Skeletal muscle satellite cell (primary cell): ENCODE data around the gene CEACAM5.
"Not testable (repeated sequence)": the region's sequence is repeated elsewhere in the genome, so short reads cannot be mapped to it uniquely, and the experiment has no call there.

Experiments used
- H3K27me3 ChIP-seq: 2 replicates; pipeline ENCODE4 v1.7.0; 2013; ENCODE audit warnings: low read length; ENCODE audit not compliant: control insufficient read depth, insufficient read depth
- H3K36me3 ChIP-seq: 2 replicates; pipeline ENCODE4 v1.7.0; 2013; ENCODE audit warnings: mild to moderate bottlenecking, control low read depth, low read length; ENCODE audit not compliant: insufficient read depth
- H3K4me1 ChIP-seq: 2 replicates; pipeline ENCODE4 v1.7.0; 2013; ENCODE audit warnings: low read length; ENCODE audit not compliant: control insufficient read depth, insufficient read depth
- H3K4me2 ChIP-seq: 2 replicates; pipeline ENCODE4 v1.7.0; 2013; ENCODE audit warnings: mild to moderate bottlenecking, low read length
- H3K4me3 ChIP-seq: 2 replicates; pipeline ENCODE4 v1.7.0; 2013; ENCODE audit warnings: low read length
- H3K9ac ChIP-seq: 2 replicates; pipeline ENCODE4 v1.7.0; 2013; ENCODE audit warnings: mild to moderate bottlenecking, low read depth, low read length, moderate library complexity
- H3K9me3 ChIP-seq: replicated peaks from 2 replicates; pipeline ENCODE4 v1.7.0; 2013; ENCODE audit warnings: mild to moderate bottlenecking, control low read depth, low read length

Gene CEACAM5

DNA sequence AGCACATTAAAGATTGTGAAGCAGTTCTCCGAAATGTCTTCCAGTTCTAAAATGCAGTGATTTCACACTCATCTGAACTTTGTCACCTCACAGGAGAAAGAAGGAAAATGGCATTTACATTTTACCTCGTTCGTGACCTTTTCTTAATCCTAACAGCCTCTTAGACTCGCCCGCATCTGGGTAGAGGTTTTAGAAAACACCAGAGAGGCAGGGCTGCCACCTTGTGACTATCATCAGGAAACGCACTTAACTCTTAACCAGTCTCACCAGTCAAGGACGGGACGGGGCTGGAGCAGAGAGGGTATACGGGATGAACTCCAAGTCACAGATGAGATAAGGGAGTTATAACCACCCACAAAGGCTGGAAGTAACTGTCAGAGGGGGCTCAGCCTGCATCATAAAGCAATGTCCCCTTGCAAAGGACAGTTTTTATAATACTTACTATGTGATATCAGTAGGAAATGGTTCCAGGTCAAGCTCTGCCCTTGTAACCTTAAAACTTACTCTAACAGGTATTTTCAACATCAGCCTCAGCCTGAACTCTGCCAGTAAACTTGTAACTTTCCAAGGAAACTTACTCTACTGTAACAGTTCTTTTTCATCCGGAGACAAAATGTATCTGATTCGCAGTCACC, 38.3 kb downstream of the CEACAM5 start:
- H3K9me3 ChIP-seq = no peaks in the 10 kb centered on the region
- H3K9ac ChIP-seq = no peak overlapping the region
- H3K4me1 ChIP-seq = no peaks in the 10 kb centered on the region
- H3K27me3 ChIP-seq = peaks cover 29% of the 10 kb centered on the region
- no peak overlapping the region for H3K4me2 ChIP-seq
- H3K36me3 ChIP-seq = no peaks in the 10 kb centered on the region
- H3K4me3 ChIP-seq = no peak overlapping the region

DNA sequence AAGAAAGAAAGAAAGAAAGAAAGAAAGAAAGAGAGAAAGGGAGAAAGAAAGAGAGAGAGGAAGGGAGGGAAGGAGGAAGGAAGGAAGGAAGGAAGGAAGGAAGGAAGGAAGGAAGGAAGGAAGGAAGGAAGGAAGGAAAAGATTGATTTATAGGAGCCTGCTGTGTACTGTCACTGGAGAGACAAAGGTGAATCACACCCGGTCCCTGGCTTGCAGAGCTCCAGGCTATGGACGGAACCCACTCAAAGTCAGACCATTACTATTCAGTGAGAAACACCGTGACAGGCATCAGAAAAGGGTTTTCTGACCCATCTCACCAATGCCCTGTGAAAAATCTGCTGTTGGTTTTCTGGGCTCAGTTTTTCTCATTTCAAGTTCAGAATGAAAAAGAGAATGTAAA, 39.6 kb downstream of the CEACAM5 start:
- no peak overlapping the region for H3K4me2 ChIP-seq

GRCh38 chr19:41750248-41751134, 42.1 kb downstream of the CEACAM5 start:
- H3K9me3 ChIP-seq, H3K4me2 ChIP-seq, H3K9ac ChIP-seq, H3K4me3 ChIP-seq, H3K4me1 ChIP-seq, H3K36me3 ChIP-seq: not testable (repeated sequence)
- peaks cover 26% of the 10 kb centered on the region for H3K27me3 ChIP-seq

More for the DNA sequence above, 39.6 kb downstream of the CEACAM5 start:
- Histone ChIP-seq H3K9me3 (no peaks in the 10 kb centered on the region), H3K36me3 (no peaks in the 10 kb centered on the region), H3K4me3 (no peak overlapping the region), H3K27me3 (peaks cover 29% of the 10 kb centered on the region), H3K4me1 (no peaks in the 10 kb centered on the region), H3K9ac (no peak overlapping the region)

- no peak overlapping the region for H3K4me2 ChIP-seq
- no peaks in the 10 kb centered on the region for H3K9me3 ChIP-seq
- H3K9ac ChIP-seq = no peak overlapping the region
- no peak overlapping the region for H3K4me3 ChIP-seq
- peaks cover 9% of the 10 kb centered on the region for H3K27me3 ChIP-seq
- no peaks in the 10 kb centered on the region for H3K36me3 ChIP-seq
- no peaks in the 10 kb centered on the region for H3K4me1 ChIP-seq
Observed at GRCh38 chr19:41753159-41753558, 44.7 kb downstream of the CEACAM5 start.

GRCh38 chr19:41753936-41754529, 45.6 kb downstream of the CEACAM5 start:
- no peaks in the 10 kb centered on the region for H3K36me3 ChIP-seq
- no peak overlapping the region for H3K9ac ChIP-seq
- peaks cover 16% of the 10 kb centered on the region for H3K27me3 ChIP-seq
- no peaks in the 10 kb centered on the region for H3K9me3 ChIP-seq
- H3K4me2 ChIP-seq = no peak overlapping the region
- H3K4me3 ChIP-seq = no peak overlapping the region
- no peaks in the 10 kb centered on the region for H3K4me1 ChIP-seq

DNA sequence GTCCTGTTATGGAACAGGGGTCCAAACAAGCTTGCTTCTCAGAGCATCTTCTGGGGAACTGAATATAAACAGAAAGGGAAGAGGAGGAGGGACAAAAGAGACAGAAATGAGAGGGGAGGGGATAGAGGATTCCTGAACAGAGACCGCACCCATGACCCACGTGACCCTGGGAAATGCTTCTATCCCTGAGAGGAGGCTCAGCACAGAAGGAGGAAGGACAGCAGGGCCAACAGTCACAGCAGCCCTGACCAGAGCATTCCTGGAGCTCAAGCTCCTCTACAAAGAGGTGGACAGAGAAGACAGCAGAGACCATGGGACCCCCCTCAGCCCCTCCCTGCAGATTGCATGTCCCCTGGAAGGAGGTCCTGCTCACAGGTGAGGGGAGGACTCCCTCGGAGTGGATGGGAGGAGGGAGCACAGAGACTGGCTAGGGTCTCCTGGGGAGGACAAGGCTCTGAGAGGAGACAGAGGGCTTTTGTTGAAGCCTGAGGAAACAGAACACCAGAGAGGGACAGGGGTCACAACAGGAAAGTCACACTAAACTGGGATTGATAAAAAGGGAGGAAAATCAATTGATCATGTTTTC, 47.0 kb downstream of the CEACAM5 start, which contains the start of gene CEACAM6:
Gene CEACAM6 (plus strand): TSS at position 203 of the 586 bp plus-strand sequence. CDS start 109 bp downstream, at position 312.
- Histone ChIP-seq H3K36me3 (no peaks in the 10 kb centered on the region), H3K4me3 (no peak within 1 kb of the TSS), H3K27me3 (peaks cover 21% of the 10 kb centered on the region), H3K4me1 (no peaks in the 10 kb centered on the region), H3K4me2 (no peak within 1 kb of the TSS), H3K9ac (no peak within 1 kb of the TSS), H3K9me3 (no peaks in the 10 kb centered on the region)

DNA sequence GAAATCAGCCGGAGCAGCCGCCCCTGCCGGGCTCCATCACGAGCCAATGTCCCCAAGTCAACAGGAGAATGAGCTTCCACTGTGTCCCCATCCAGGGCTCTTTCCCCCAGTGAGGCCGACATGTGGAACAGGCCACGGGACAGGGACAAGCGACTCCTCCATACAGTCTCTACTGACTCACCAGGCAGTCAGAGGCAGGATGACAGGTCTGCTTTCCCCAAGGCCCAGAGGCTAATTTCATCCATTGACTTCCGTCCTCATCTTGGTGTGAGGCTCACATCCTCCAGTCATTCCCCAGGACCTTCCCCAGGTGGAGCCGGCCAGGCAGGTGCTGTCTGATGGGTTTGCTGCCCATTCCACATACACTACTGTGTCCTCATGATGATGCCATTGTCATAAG, 50.4 kb downstream of the CEACAM5 start:
- no peak overlapping the region for H3K4me2 ChIP-seq
- H3K4me3 ChIP-seq = no peak overlapping the region
- H3K9me3 ChIP-seq = no peaks in the 10 kb centered on the region
- H3K27me3 ChIP-seq = peaks cover 14% of the 10 kb centered on the region
- H3K4me1 ChIP-seq = no peaks in the 10 kb centered on the region
- no peak overlapping the region for H3K9ac ChIP-seq
- H3K36me3 ChIP-seq = no peaks in the 10 kb centered on the region

DNA sequence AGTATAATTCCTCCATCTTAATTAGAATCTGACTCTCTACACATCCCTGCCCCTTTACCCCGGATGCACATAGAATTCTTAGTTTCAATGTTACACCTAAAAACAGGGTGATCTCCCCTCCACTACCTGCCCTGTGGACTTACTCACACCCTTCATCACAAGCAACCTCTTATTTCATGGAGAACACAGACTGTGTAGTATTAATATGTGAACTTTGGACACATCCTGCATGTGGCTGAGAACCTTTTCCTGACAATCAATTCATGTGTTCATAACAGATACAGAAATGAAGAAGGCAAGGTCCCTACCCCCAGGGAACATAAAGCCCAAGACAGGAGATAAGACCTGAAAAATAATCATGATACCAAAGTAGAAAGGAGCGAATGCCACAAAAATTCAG, 58.7 kb downstream of the CEACAM5 start:
- Histone ChIP-seq H3K4me2 (no peak overlapping the region), H3K9ac (no peak overlapping the region), H3K4me3 (no peak overlapping the region), H3K36me3 (no peaks in the 10 kb centered on the region), H3K4me1 (no peaks in the 10 kb centered on the region), H3K9me3 (no peaks in the 10 kb centered on the region), H3K27me3 (no peaks in the 10 kb centered on the region)

GRCh38 chr19:41768105-41768504, 59.7 kb downstream of the CEACAM5 start:
- H3K9ac ChIP-seq, H3K9me3 ChIP-seq, H3K4me2 ChIP-seq, H3K27me3 ChIP-seq, H3K4me1 ChIP-seq, H3K36me3 ChIP-seq, H3K4me3 ChIP-seq: not testable (repeated sequence)

GRCh38 chr19:41769608-41770007, 61.2 kb downstream of the CEACAM5 start:
- no peak overlapping the region for H3K4me2 ChIP-seq
- H3K9me3 ChIP-seq = no peaks in the 10 kb centered on the region
- H3K9ac ChIP-seq = no peak overlapping the region
- peaks cover 4% of the 10 kb centered on the region for H3K27me3 ChIP-seq
- no peak overlapping the region for H3K4me3 ChIP-seq
- no peaks in the 10 kb centered on the region for H3K4me1 ChIP-seq
- H3K36me3 ChIP-seq = no peaks in the 10 kb centered on the region

DNA sequence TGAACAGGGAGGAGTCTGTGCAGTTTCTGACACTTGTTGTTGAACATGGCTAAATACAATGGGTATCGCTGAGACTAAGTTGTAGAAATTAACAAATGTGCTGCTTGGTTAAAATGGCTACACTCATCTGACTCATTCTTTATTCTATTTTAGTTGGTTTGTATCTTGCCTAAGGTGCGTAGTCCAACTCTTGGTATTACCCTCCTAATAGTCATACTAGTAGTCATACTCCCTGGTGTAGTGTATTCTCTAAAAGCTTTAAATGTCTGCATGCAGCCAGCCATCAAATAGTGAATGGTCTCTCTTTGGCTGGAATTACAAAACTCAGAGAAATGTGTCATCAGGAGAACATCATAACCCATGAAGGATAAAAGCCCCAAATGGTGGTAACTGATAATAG, 63.0 kb downstream of the CEACAM5 start:
- Histone ChIP-seq H3K27me3 (peaks cover 9% of the 10 kb centered on the region), H3K9ac (no peak overlapping the region)

More for the DNA sequence above, 63.0 kb downstream of the CEACAM5 start:
- H3K4me1 ChIP-seq = no peaks in the 10 kb centered on the region
- H3K4me2 ChIP-seq = no peak overlapping the region
- no peaks in the 10 kb centered on the region for H3K36me3 ChIP-seq
- no peaks in the 10 kb centered on the region for H3K9me3 ChIP-seq
- H3K4me3 ChIP-seq = no peak overlapping the region
